Measurements from ENCODE around the gene DDA1. TPM values are rescaled to one million over a fixed set of nuclear protein-coding genes. Genes with fewer than 3 reads are reported as not detected.

DDA1 gene
- total and polyA plus RNA-seq, 9 of the 15 experiments (the other 6 are each of a cell fraction or from before 2014, with no cell fraction given) = 1.4 to 83.8 (median 33.8) TPM

- no peak; the same call in 1 of the 2 replicates for TF ChIP-seq CEBPZ (IDR thresholded peaks at IDR 0.05; ENCODE audit: borderline replicate concordance, low read depth, low read length)
- TF ChIP-seq ZNF444 (CRISPR knock-in tag; IDR thresholded peaks at IDR 0.05) = no peak
- TF ChIP-seq NUFIP1 (IDR thresholded peaks at IDR 0.05; ENCODE audit: partially characterized antibody) = no peak
- no peak for TF ChIP-seq MCM5 (IDR thresholded peaks at IDR 0.05; ENCODE audit: low read depth)
- no peak for TF ChIP-seq HNRNPUL1 (IDR thresholded peaks at IDR 0.05; ENCODE audit: low read length)
- peak; percentile 77; the same call in 1 of the 2 replicates for TF ChIP-seq MYNN (IDR thresholded peaks at IDR 0.05)
- no peak for TF ChIP-seq MYNN (CRISPR knock-in tag; IDR thresholded peaks at IDR 0.05)
- peak; percentile 76 for TF ChIP-seq SOX6 (IDR thresholded peaks at IDR 0.05)
- no peak for TF ChIP-seq DLX4 (CRISPR knock-in tag; IDR thresholded peaks at IDR 0.05)
- TF ChIP-seq ARID3B (CRISPR knock-in tag; IDR thresholded peaks at IDR 0.05; ENCODE audit: borderline replicate concordance) = no peak
- TF ChIP-seq POLR2AphosphoS2 (IDR thresholded peaks at IDR 0.05; ENCODE audit: low read length) = peak; percentile 54; the same call in 1 of the 2 replicates
- peak; percentile 53 for TF ChIP-seq SNIP1 (IDR thresholded peaks at IDR 0.05; ENCODE audit: low read depth)
- TF ChIP-seq BMI1 (IDR thresholded peaks at IDR 0.05; ENCODE audit: low read length) = no peak
- peak; percentile 93 for TF ChIP-seq MTA3 (IDR thresholded peaks at IDR 0.05; ENCODE audit: borderline replicate concordance)
- TF ChIP-seq ZNF785 (CRISPR knock-in tag; IDR thresholded peaks at IDR 0.05) = no peak
- TF ChIP-seq CXXC5 (CRISPR knock-in tag; IDR thresholded peaks at IDR 0.05) = peak; percentile 96
- TF ChIP-seq TEAD4 (IDR thresholded peaks at IDR 0.05; ENCODE audit: low read length) = peak; percentile 61
- no peak for TF ChIP-seq TEAD4 (CRISPR knock-in tag; IDR thresholded peaks at IDR 0.05; ENCODE audit: borderline replicate concordance)
- no peak for TF ChIP-seq HBP1 (CRISPR knock-in tag; IDR thresholded peaks at IDR 0.05)
- peak; percentile 68 for TF ChIP-seq TFAP4 (CRISPR knock-in tag; IDR thresholded peaks at IDR 0.05; ENCODE audit: borderline replicate concordance)
- TF ChIP-seq YBX1 (IDR thresholded peaks at IDR 0.05) = no peak
- TF ChIP-seq NONO (IDR thresholded peaks at IDR 0.05; ENCODE audit: low read depth in 2 of 2, low read length in 1 of 2) = peak in 1 of 2 experiments; percentile 77; a peak in 2 of 4 replicates
Observed at GRCh38 chr19:17336872-17337674, 27.7 kb downstream of the DDA1 start, which contains the start of gene GTPBP3 (continued).

Data from K562 (cell line).